Activated CD4-positive, alpha-beta memory T cell treated with anti-CD3 and anti-CD28 coated beads for 36 hours (primary cell): ENCODE data around the gene RCN2. TPM values are rescaled to one million over a fixed set of nuclear protein-coding genes. Genes with fewer than 3 reads are reported as not detected.
A peak's percentile ranks its signal among the peaks of the same experiment; 100 is the strongest.

Experiments
- CTCF ChIA-PET: fragments of 350-600 bp; sonication (Branson Sonifier 250); formaldehyde crosslinking; loops from one replicate; lab custom pipeline; 2021; ENCODE audit warnings: antibody characterized with exemption, inconsistent platforms; lab: Charles Lee
- POLR2A ChIA-PET: fragments of 350-600 bp; sonication (Branson Sonifier 250); formaldehyde crosslinking; loops from one replicate; lab custom pipeline; 2021; ENCODE audit warnings: antibody characterized with exemption; lab: Charles Lee
- DNase-seq: peaks from one replicate; pipeline ENCODE4 v3.0.0-alpha.2; 2020
- H3K27ac Mint-ChIP-seq: one replicate; pipeline ENCODE4 v1.8.0; 2021; ENCODE audit warnings: mixed read lengths
- H3K27me3 Mint-ChIP-seq: one replicate; pipeline ENCODE4 v1.8.0; 2021; ENCODE audit warnings: mixed read lengths
- H3K36me3 Mint-ChIP-seq: one replicate; pipeline ENCODE4 v1.8.0; 2021; ENCODE audit warnings: mixed read lengths
- H3K4me1 Mint-ChIP-seq: one replicate; pipeline ENCODE4 v1.8.0; 2021; ENCODE audit warnings: low read depth, mixed read lengths
- H3K4me3 Mint-ChIP-seq: one replicate; pipeline ENCODE4 v1.8.0; 2021; ENCODE audit warnings: mild to moderate bottlenecking, mixed read lengths
- H3K9me3 Mint-ChIP-seq: one replicate; pipeline ENCODE4 v1.8.0; 2021; ENCODE audit warnings: mixed read lengths
- intact Hi-C: fragments of 100-400 bp; cut with micrococcal nuclease; formaldehyde crosslinking; loops from one replicate; pipeline ENCODE4 v1.15.1; 2023
- total RNA-seq, 2 experiments: library from RNA; stranded (reverse); gene quantifications; one replicate each; pipeline ENCODE4 v1.2.3, GENCODE V29; 2021

The RCN2 gene
- total RNA-seq, 2 experiments from 2014 or later = 27.0 to 27.6 TPM

GRCh38 chr15:76987896-76988860 is 56.6 kb downstream of the RCN2 start:
- H3K36me3 Mint-ChIP-seq = no peaks in the 10 kb centered on the region
- peaks cover 48% of the 10 kb centered on the region for H3K4me1 Mint-ChIP-seq
- ChIA-PET CTCF (interaction anchor here (0.6 to 4.3 kb wide), 9 partner anchors 10 to 555 kb away, joined by 3 to 30 read pairs (median 5); no protein-coding TSS in a partner anchor), POLR2A (interaction anchor here (0.5 to 3.1 kb wide), 7 partner anchors 9 to 1908 kb away, joined by 3 to 34 read pairs (median 6); no protein-coding TSS in a partner anchor)
- peak overlapping the region; percentile 100 for H3K27ac Mint-ChIP-seq
- peak overlapping the region; percentile 67 for H3K4me3 Mint-ChIP-seq
- H3K27me3 Mint-ChIP-seq = no peaks in the 10 kb centered on the region
- H3K9me3 Mint-ChIP-seq = no peaks in the 10 kb centered on the region
- intact Hi-C loops = loop anchor here (1.0 to 2.0 kb wide), 4 partner anchors 9 to 34 kb away; no protein-coding TSS in a partner anchor
- DNase-seq = peak; percentile 92

DNA sequence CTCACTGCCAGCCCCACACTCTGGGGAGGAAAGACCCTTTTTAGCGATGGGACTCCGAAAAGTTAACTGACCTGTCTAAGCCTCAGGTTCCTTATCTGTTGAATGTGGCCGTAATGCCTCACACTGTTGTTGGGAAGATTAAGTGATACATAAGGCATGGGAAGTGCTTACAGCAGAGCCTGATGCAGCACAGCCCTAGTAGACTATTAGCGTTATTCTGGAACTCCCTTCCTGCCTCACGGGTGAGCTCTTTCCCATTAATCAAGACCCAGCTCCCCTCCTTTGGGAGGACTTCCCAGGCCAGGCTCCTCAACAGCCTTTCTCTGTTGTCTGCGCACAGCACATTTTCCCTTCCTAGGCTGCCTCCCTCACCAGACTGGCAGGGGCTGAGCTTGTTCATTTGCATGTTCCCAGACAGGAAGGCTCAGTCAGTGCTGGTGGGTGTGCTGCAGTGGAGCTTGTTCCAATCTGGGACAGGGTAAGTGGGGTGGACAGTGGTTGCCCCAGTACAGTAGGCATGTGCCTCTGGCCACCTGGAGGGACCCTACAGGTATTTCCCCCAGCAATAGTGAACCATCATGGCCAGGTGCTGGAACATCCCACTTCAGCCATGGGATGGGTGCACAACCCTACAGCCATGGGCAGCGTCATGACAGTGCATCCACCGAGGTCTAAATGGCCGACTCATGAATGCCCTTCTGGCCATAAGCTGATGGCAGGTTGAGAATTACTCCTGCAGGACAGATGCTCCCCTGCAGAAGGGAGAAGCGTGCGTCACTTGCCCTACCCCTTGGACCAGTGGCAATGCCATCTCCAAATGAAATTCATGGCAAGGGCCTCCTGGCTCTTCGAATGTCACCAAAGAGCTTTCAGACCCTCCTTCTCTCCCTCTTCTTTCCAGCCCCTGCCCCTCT is 57.6 kb downstream of the RCN2 start:
- ChIA-PET POLR2A (interaction anchor here (0.7 to 3.1 kb wide), 4 partner anchors 8 to 33 kb away, joined by 4 to 34 read pairs (median 9); no protein-coding TSS in a partner anchor), CTCF (interaction anchor here (0.8 to 4.3 kb wide), 7 partner anchors 9 to 554 kb away, joined by 3 to 30 read pairs (median 6); no protein-coding TSS in a partner anchor)
- Mint-ChIP-seq H3K9me3 (no peaks in the 10 kb centered on the region), H3K36me3 (no peaks in the 10 kb centered on the region), H3K4me1 (peaks cover 58% of the 10 kb centered on the region), H3K4me3 (peak overlapping the region; percentile 67), H3K27ac (peak overlapping the region; percentile 100), H3K27me3 (no peaks in the 10 kb centered on the region)
- intact Hi-C loops = loop anchor here (1.0 to 2.0 kb wide), 4 partner anchors 8 to 33 kb away; no protein-coding TSS in a partner anchor
- peak; percentile 52 for DNase-seq

DNA sequence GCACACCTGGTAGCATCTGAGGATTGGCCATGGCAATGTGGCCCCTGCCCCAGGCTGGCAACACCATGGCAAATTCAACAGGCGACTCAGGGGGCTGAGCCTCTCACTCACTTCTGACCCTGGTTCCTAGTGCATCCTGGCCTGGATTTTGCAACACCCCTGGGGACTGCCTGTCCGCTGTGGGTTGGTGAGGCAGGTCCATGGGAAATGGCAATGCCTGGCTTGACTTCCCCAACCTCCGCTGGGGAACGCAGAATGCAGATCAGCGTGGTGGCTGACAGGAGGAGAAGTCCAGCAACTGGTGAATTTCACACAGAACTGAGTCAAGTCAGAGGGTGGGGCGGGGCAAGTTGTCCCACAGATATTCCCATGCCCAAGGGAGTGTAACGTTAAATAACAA is 59.5 kb downstream of the RCN2 start:
- no peak overlapping the region for H3K4me3 Mint-ChIP-seq
- H3K9me3 Mint-ChIP-seq = no peaks in the 10 kb centered on the region
- intact Hi-C loops = no loop called here
- peaks cover 61% of the 10 kb centered on the region for H3K4me1 Mint-ChIP-seq
- H3K27ac Mint-ChIP-seq = peak overlapping the region; percentile 31
- peak; percentile 5 for DNase-seq
- H3K27me3 Mint-ChIP-seq = no peaks in the 10 kb centered on the region
- ChIA-PET CTCF (no interaction called here), POLR2A (no interaction called here)
- H3K36me3 Mint-ChIP-seq = peaks cover 12% of the 10 kb centered on the region

DNA sequence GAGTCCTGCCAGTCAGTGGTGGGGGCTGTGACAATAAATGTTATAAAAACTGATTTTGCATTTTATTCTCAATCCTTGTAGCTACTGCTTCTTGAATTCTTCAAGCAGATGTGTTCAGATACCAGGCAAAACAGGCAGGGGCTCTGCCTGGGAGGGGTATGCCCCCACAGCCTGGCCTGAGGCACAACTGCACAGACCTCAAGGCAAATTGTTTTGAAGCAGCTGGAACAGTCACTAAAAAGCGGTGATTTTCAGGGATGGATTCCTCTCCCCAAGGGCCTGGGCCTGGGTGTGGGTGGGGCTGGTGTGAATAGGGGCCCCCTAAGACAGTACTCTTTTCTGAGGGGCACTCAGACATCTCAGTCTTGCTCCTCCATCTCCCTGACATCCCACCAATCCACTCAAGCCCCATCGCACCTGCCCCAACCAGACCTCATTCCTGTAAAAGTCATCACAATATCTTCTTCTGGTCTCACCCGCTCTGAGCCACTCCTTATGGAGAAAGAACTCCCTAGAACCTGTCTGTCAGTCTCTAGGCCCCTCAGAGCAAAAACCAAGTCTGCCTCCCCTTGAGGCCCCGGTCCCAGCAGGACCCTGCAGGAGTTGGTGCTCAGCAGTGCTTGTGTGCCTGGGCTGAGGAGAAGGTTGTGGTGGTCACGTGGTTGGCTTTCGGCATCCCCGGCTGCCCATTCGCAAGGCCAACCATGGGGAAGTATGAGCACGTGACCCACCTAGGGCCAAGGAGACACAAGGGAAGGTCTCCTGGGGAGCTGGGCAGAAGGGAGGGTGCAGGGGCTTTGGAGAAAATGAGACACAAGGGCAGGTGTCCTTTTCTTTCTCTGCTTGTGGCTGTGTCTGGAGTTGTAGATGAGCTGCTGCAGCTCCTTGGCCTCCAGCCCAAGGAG is 60.4 kb downstream of the RCN2 start:
- ChIA-PET POLR2A (interaction anchor here (0.5 kb wide), 1 partner anchor 79 kb away, joined by 3 read pairs; the partner anchor contains the start of gene TSPAN3), CTCF (interaction anchor here (0.6 to 0.9 kb wide), 3 partner anchors 19 to 32 kb away, joined by 3 read pairs; no protein-coding TSS in a partner anchor)
- DNase-seq = peak; percentile 8
- H3K27me3 Mint-ChIP-seq = no peaks in the 10 kb centered on the region
- peaks cover 58% of the 10 kb centered on the region for H3K4me1 Mint-ChIP-seq
- H3K27ac Mint-ChIP-seq = peak overlapping the region; percentile 31
- peaks cover 20% of the 10 kb centered on the region for H3K36me3 Mint-ChIP-seq
- no peaks in the 10 kb centered on the region for H3K9me3 Mint-ChIP-seq
- intact Hi-C loops = no loop called here
- no peak overlapping the region for H3K4me3 Mint-ChIP-seq

DNA sequence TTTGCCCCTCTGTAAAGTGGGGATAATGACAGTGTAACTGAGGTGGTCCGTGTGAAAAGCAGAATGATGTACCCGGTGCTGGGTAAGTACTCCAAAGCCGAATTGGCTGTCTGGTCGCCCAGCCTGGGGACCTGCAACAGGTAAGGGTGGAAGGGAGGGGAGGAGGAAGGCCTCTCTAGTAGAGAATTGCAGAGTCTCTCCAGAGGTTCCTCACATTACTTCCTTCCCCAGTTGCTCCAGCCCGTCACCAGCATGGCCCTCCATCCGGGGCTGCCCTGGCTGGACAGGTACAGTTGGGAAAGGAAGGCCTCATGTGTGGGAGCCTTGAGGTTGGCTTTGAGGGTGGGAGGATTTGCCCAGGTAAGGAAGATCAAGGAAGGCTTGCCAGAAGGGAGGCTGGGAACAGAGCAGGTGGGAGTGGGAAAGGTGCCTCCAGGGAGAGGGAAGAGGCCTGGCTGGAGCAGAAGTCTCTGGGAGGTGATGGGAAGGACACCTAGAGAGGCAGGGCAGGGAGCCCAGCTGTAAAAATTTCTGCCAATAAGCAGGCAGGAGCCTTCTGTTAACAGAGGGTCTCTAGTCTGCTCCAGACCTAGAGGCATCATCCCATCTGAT is 61.7 kb downstream of the RCN2 start:
- peak overlapping the region; percentile 92 for H3K4me3 Mint-ChIP-seq
- no peaks in the 10 kb centered on the region for H3K27me3 Mint-ChIP-seq
- ChIA-PET CTCF (interaction anchor here (0.6 to 2.9 kb wide), 6 partner anchors 9 to 502 kb away, joined by 3 to 19 read pairs (median 4); no protein-coding TSS in a partner anchor), POLR2A (interaction anchor here (1.0 to 4.1 kb wide), 2 partner anchors 10 to 20 kb away, joined by 3 to 26 read pairs; no protein-coding TSS in a partner anchor)
- intact Hi-C loops = no loop called here
- DNase-seq = peak; percentile 7
- peak overlapping the region; percentile 99 for H3K27ac Mint-ChIP-seq
- H3K9me3 Mint-ChIP-seq = no peaks in the 10 kb centered on the region
- H3K4me1 Mint-ChIP-seq = peaks cover 58% of the 10 kb centered on the region
- peaks cover 26% of the 10 kb centered on the region for H3K36me3 Mint-ChIP-seq

GRCh38 chr15:76994001-76994400 is 62.5 kb downstream of the RCN2 start:
- Mint-ChIP-seq H3K27me3 (no peaks in the 10 kb centered on the region), H3K4me1 (peaks cover 58% of the 10 kb centered on the region), H3K36me3 (peaks cover 33% of the 10 kb centered on the region), H3K4me3 (peak overlapping the region; percentile 92), H3K9me3 (no peaks in the 10 kb centered on the region), H3K27ac (peak overlapping the region; percentile 99)
- POLR2A ChIA-PET = interaction anchor here (1.0 to 4.1 kb wide), 4 partner anchors 11 to 23 kb away, joined by 3 to 26 read pairs (median 12); no protein-coding TSS in a partner anchor
- peak; percentile 88 for DNase-seq
- CTCF ChIA-PET = interaction anchor here (0.7 to 2.9 kb wide), 6 partner anchors 9 to 501 kb away, joined by 3 to 19 read pairs (median 4); no protein-coding TSS in a partner anchor
- intact Hi-C loops = loop anchor here (1.0 to 2.0 kb wide), 2 partner anchors 9 to 17 kb away; no protein-coding TSS in a partner anchor

- Mint-ChIP-seq H3K9me3 (no peaks in the 10 kb centered on the region), H3K27ac (peak overlapping the region; percentile 99), H3K27me3 (no peaks in the 10 kb centered on the region), H3K4me3 (peak overlapping the region; percentile 92), H3K36me3 (peaks cover 36% of the 10 kb centered on the region), H3K4me1 (peaks cover 58% of the 10 kb centered on the region)
- CTCF ChIA-PET = interaction anchor here (1.0 to 2.9 kb wide), 6 partner anchors 10 to 30 kb away, joined by 3 to 19 read pairs (median 6); no protein-coding TSS in a partner anchor
- peak; percentile 54 for DNase-seq
- intact Hi-C loops = loop anchor here (1.0 to 2.0 kb wide), 2 partner anchors 9 to 18 kb away; no protein-coding TSS in a partner anchor
- POLR2A ChIA-PET = interaction anchor here (0.6 to 4.1 kb wide), 7 partner anchors 16 to 426 kb away, joined by 3 to 26 read pairs (median 5); partner anchors contain the start of genes HMG20A and RCN2
Observed at GRCh38 chr15:76994496-76994895, 62.9 kb downstream of the RCN2 start.

DNA sequence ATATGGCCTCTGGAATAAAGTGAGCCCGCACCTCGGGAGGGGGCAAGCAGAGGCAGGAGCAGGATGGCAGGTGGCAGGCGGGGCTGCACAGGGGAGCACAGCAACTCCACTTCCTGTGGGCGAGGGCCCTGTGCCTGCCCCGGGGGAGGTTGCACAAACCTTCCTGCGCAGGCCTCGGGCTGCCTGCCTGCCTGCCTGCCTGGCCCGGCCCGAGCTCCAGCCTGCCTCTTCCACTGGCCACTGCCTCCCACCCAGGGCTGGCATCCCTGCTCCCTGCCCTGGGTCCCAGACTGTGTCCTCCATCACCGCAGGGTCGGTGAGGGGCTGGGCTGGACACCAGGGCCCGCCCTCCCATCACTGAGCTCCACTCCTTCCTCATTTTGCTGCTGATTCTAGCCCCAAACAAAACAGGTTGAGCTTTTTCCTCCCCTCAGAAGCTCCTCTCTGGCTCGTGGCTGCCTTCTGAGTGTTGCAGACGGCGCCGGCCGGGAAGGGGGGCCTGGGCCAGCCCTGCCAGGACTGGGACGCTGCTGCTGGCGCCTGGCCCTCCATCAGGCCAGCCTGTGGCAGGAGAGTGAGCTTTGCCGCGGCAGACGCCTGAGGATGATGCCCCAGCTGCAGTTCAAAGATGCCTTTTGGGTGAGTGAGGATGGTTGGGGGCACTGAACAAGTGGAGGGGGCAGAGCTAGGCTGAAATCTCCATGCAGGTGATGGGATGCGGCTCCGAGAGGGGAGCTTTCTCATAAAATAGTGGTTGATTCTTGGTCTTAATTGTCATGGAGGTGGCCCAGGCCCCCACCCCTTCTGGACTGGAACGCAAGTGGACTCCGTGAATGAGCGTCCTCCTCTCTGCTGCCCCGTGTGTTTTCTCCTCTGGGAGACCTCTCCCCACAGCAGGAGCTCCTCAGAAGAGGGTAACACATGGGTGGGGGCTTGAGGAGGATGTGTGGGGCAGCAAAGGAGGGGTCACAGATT is 63.7 kb downstream of the RCN2 start, which contains the start of gene PSTPIP1:
Gene PSTPIP1, plus strand, starts transcription at position 156 of the 975 bp plus-strand sequence. Its CDS starts 448 bp downstream, at position 604.
- ChIA-PET CTCF (interaction anchor here (1.0 to 2.9 kb wide), 6 partner anchors 11 to 29 kb away, joined by 3 to 19 read pairs (median 7); no protein-coding TSS in a partner anchor), POLR2A (interaction anchor here (0.6 to 5.0 kb wide), 8 partner anchors 7 to 425 kb away, joined by 3 to 34 read pairs (median 12); partner anchors contain the start of genes HMG20A and RCN2)
- Mint-ChIP-seq H3K27ac (peak within 1 kb of the TSS; percentile 99), H3K4me3 (peak within 1 kb of the TSS; percentile 92), H3K9me3 (no peaks in the 10 kb centered on the region), H3K27me3 (no peaks in the 10 kb centered on the region), H3K36me3 (peaks cover 42% of the 10 kb centered on the region), H3K4me1 (peaks cover 60% of the 10 kb centered on the region)
- intact Hi-C loops = loop anchor here (1.0 to 5.0 kb wide), 4 partner anchors 8 to 1543 kb away; partner anchors contain the start of genes HMG20A, PEAK1 and SIN3A
- DNase-seq = peak; percentile 83
